Skeletal muscle satellite cell (primary cell): ENCODE data around the gene DUSP9.
"Not testable (repeated sequence)": the region's sequence is repeated elsewhere in the genome, so short reads cannot be mapped to it uniquely, and the experiment has no call there.

Experiments used
- H3K27me3 ChIP-seq: 2 replicates; pipeline ENCODE4 v1.7.0; 2013; ENCODE audit warnings: low read length; ENCODE audit not compliant: control insufficient read depth, insufficient read depth
- H3K36me3 ChIP-seq: 2 replicates; pipeline ENCODE4 v1.7.0; 2013; ENCODE audit warnings: mild to moderate bottlenecking, control low read depth, low read length; ENCODE audit not compliant: insufficient read depth
- H3K4me1 ChIP-seq: 2 replicates; pipeline ENCODE4 v1.7.0; 2013; ENCODE audit warnings: low read length; ENCODE audit not compliant: control insufficient read depth, insufficient read depth
- H3K4me2 ChIP-seq: 2 replicates; pipeline ENCODE4 v1.7.0; 2013; ENCODE audit warnings: mild to moderate bottlenecking, low read length
- H3K4me3 ChIP-seq: 2 replicates; pipeline ENCODE4 v1.7.0; 2013; ENCODE audit warnings: low read length
- H3K9ac ChIP-seq: 2 replicates; pipeline ENCODE4 v1.7.0; 2013; ENCODE audit warnings: mild to moderate bottlenecking, low read depth, low read length, moderate library complexity
- H3K9me3 ChIP-seq: replicated peaks from 2 replicates; pipeline ENCODE4 v1.7.0; 2013; ENCODE audit warnings: mild to moderate bottlenecking, control low read depth, low read length

The DUSP9 gene

GRCh38 chrX:153694256-153694655 lies 47.3 kb downstream of the DUSP9 start:
- not testable (repeated sequence) for H3K9ac ChIP-seq, H3K4me3 ChIP-seq, H3K9me3 ChIP-seq, H3K36me3 ChIP-seq, H3K4me2 ChIP-seq, H3K27me3 ChIP-seq, H3K4me1 ChIP-seq

- H3K4me3 ChIP-seq: no peak overlapping the region
- no peaks in the 10 kb centered on the region for H3K27me3 ChIP-seq
- H3K4me1 ChIP-seq: peaks cover 4% of the 10 kb centered on the region
- H3K4me2 ChIP-seq: no peak overlapping the region
- H3K9me3 ChIP-seq: no peaks in the 10 kb centered on the region
- no peaks in the 10 kb centered on the region for H3K36me3 ChIP-seq
- H3K9ac ChIP-seq: no peak overlapping the region
Measured at GRCh38 chrX:153694687-153695270, 47.8 kb downstream of the DUSP9 start.

GRCh38 chrX:153696100-153696499 lies 49.1 kb downstream of the DUSP9 start:
- Histone ChIP-seq H3K9ac (no peak overlapping the region), H3K27me3 (no peaks in the 10 kb centered on the region), H3K36me3 (no peaks in the 10 kb centered on the region), H3K4me3 (no peak overlapping the region), H3K4me2 (no peak overlapping the region), H3K4me1 (peaks cover 8% of the 10 kb centered on the region), H3K9me3 (no peaks in the 10 kb centered on the region)

- not testable (repeated sequence) for H3K4me1 ChIP-seq, H3K4me3 ChIP-seq, H3K9ac ChIP-seq, H3K4me2 ChIP-seq, H3K9me3 ChIP-seq, H3K36me3 ChIP-seq, H3K27me3 ChIP-seq
Measured at GRCh38 chrX:153696538-153696937, 49.5 kb downstream of the DUSP9 start.

GRCh38 chrX:153696986-153697722 lies 50.2 kb downstream of the DUSP9 start:
- not testable (repeated sequence) for H3K4me1 ChIP-seq, H3K9ac ChIP-seq, H3K36me3 ChIP-seq, H3K9me3 ChIP-seq, H3K4me3 ChIP-seq, H3K27me3 ChIP-seq, H3K4me2 ChIP-seq

GRCh38 chrX:153697924-153698865 lies 51.2 kb downstream of the DUSP9 start:
- H3K4me3 ChIP-seq: no peak overlapping the region
- no peaks in the 10 kb centered on the region for H3K27me3 ChIP-seq
- H3K4me2 ChIP-seq: no peak overlapping the region
- H3K36me3 ChIP-seq: peaks cover 5% of the 10 kb centered on the region
- H3K9me3 ChIP-seq: no peaks in the 10 kb centered on the region
- H3K4me1 ChIP-seq: peaks cover 8% of the 10 kb centered on the region
- no peak overlapping the region for H3K9ac ChIP-seq

- not testable (repeated sequence) for H3K4me3 ChIP-seq, H3K27me3 ChIP-seq, H3K9me3 ChIP-seq, H3K4me2 ChIP-seq, H3K9ac ChIP-seq
- Histone ChIP-seq H3K4me1 (peaks cover 11% of the 10 kb centered on the region), H3K36me3 (peaks cover 14% of the 10 kb centered on the region)
Measured at GRCh38 chrX:153699210-153699783, 52.3 kb downstream of the DUSP9 start.

- not testable (repeated sequence) for H3K9ac ChIP-seq, H3K4me2 ChIP-seq, H3K27me3 ChIP-seq, H3K4me3 ChIP-seq, H3K9me3 ChIP-seq
- peaks cover 11% of the 10 kb centered on the region for H3K4me1 ChIP-seq
- H3K36me3 ChIP-seq: peaks cover 14% of the 10 kb centered on the region
Measured at GRCh38 chrX:153699784-153700371, 52.9 kb downstream of the DUSP9 start.

- H3K36me3 ChIP-seq: peaks cover 14% of the 10 kb centered on the region
- no peaks in the 10 kb centered on the region for H3K9me3 ChIP-seq
- no peak overlapping the region for H3K4me2 ChIP-seq
- no peak overlapping the region for H3K9ac ChIP-seq
- peaks cover 11% of the 10 kb centered on the region for H3K4me1 ChIP-seq
- no peaks in the 10 kb centered on the region for H3K27me3 ChIP-seq
- H3K4me3 ChIP-seq: no peak overlapping the region
Measured at GRCh38 chrX:153700376-153700945, 53.5 kb downstream of the DUSP9 start.
